ENCODE measurements around the gene LRP1B. TPM values are rescaled to one million over a fixed set of nuclear protein-coding genes. Genes with fewer than 3 reads are reported as not detected.

Gene LRP1B
- total RNA-seq, 2 donors from 2014 or later, result 0.79 to 1.8 TPM

GRCh38 chr2:141362311-141362710, 768.5 kb downstream of the LRP1B start:
- 96 to 97% methylated on average over 4 of the region's 4 CpGs for WGBS, 2 experiments (ENCODE audit: insufficient coverage in 1 of 2, insufficient read length in 1 of 2)
- Mint-ChIP-seq H3K27me3 (ENCODE audit: insufficient read depth) (no peaks in the 10 kb centered on the region), H3K9me3 (no peaks in the 10 kb centered on the region), H3K4me3 (no peak overlapping the region), H3K36me3 (ENCODE audit: low read depth) (no peaks in the 10 kb centered on the region), H3K4me1 (no peaks in the 10 kb centered on the region), H3K27ac (no peak overlapping the region)
- H3K36me3 ChIP-seq (ENCODE audit: control insufficient read depth, insufficient read depth, low read length), result no peaks in the 10 kb centered on the region
- H3K27ac ChIP-seq (ENCODE audit: low read depth, low read length), result no peak overlapping the region
- no peaks in the 10 kb centered on the region for H3K4me1 ChIP-seq (ENCODE audit: control insufficient read depth, insufficient read depth, low read length)
- H3K9me3 ChIP-seq (ENCODE audit: control insufficient read depth, low read length), result no peaks in the 10 kb centered on the region
- H3K9ac ChIP-seq (ENCODE audit: extremely low read depth, low read length, poor library complexity, severe bottlenecking), result no peak overlapping the region
- no peak for DNase-seq
- H3K4me3 ChIP-seq (ENCODE audit: low read length), result no peak overlapping the region
- no peaks in the 10 kb centered on the region for H3K27me3 ChIP-seq (ENCODE audit: control insufficient read depth, insufficient read depth, low read length, poor library complexity, severe bottlenecking)
- no peak for TF ChIP-seq CTCF (conservative IDR thresholded peaks at IDR 0.05)

GRCh38 chr2:141348481-141348880, 782.3 kb downstream of the LRP1B start:
- Histone ChIP-seq H3K27ac (ENCODE audit: low read depth, low read length) (no peak overlapping the region), H3K9ac (ENCODE audit: extremely low read depth, low read length, poor library complexity, severe bottlenecking) (no peak overlapping the region), H3K27me3 (ENCODE audit: control insufficient read depth, insufficient read depth, low read length, poor library complexity, severe bottlenecking) (no peaks in the 10 kb centered on the region), H3K36me3 (ENCODE audit: control insufficient read depth, insufficient read depth, low read length) (no peaks in the 10 kb centered on the region), H3K4me3 (ENCODE audit: low read length) (no peak overlapping the region), H3K4me1 (ENCODE audit: control insufficient read depth, insufficient read depth, low read length) (no peaks in the 10 kb centered on the region), H3K9me3 (ENCODE audit: control insufficient read depth, low read length) (no peaks in the 10 kb centered on the region)
- Mint-ChIP-seq H3K27me3 (ENCODE audit: insufficient read depth) (no peaks in the 10 kb centered on the region), H3K4me3 (no peak overlapping the region), H3K27ac (no peak overlapping the region), H3K9me3 (no peaks in the 10 kb centered on the region), H3K4me1 (no peaks in the 10 kb centered on the region), H3K36me3 (ENCODE audit: low read depth) (no peaks in the 10 kb centered on the region)
- DNase-seq, result no peak
- WGBS, 2 experiments (ENCODE audit: insufficient coverage in 1 of 2, insufficient read length in 1 of 2), result no CpG with 5 or more reads among the region's 1 CpG
- no peak for TF ChIP-seq CTCF (conservative IDR thresholded peaks at IDR 0.05)

- H3K36me3 ChIP-seq (ENCODE audit: control insufficient read depth, insufficient read depth, low read length), result no peaks in the 10 kb centered on the region
- TF ChIP-seq CTCF (conservative IDR thresholded peaks at IDR 0.05), result no peak
- H3K4me1 ChIP-seq (ENCODE audit: control insufficient read depth, insufficient read depth, low read length), result no peaks in the 10 kb centered on the region
- no peak for DNase-seq
- H3K4me3 Mint-ChIP-seq, result no peak overlapping the region
- H3K27ac Mint-ChIP-seq, result no peak overlapping the region
- H3K4me1 Mint-ChIP-seq, result no peaks in the 10 kb centered on the region
- WGBS, 2 experiments (ENCODE audit: insufficient coverage in 1 of 2, insufficient read length in 1 of 2), result 90 to 96% methylated on average over 2 of the region's 2 CpGs
- no peak overlapping the region for H3K4me3 ChIP-seq (ENCODE audit: low read length)
- no peaks in the 10 kb centered on the region for H3K9me3 Mint-ChIP-seq
- no peaks in the 10 kb centered on the region for H3K9me3 ChIP-seq (ENCODE audit: control insufficient read depth, low read length)
- H3K27ac ChIP-seq (ENCODE audit: low read depth, low read length), result no peak overlapping the region
- H3K27me3 Mint-ChIP-seq (ENCODE audit: insufficient read depth), result no peaks in the 10 kb centered on the region
- H3K9ac ChIP-seq (ENCODE audit: extremely low read depth, low read length, poor library complexity, severe bottlenecking), result no peak overlapping the region
- H3K27me3 ChIP-seq (ENCODE audit: control insufficient read depth, insufficient read depth, low read length, poor library complexity, severe bottlenecking), result no peaks in the 10 kb centered on the region
- H3K36me3 Mint-ChIP-seq (ENCODE audit: low read depth), result no peaks in the 10 kb centered on the region
Measured at GRCh38 chr2:141341444-141341843, 789.4 kb downstream of the LRP1B start.
